IMR-90 (cell line): ENCODE measurements around the gene ACE. TPM values are rescaled to one million over a fixed set of nuclear protein-coding genes. Genes with fewer than 3 reads are reported as not detected.

Source experiments
- ATAC-seq: fragments of 200-7000 bp; cut with Tn5 transposase; 2 replicates; pipeline ENCODE4 v1.9.1; 2020; ENCODE audit warnings: low read depth, mild to moderate bottlenecking, moderate library complexity
- BruUV-seq: library from RNA; stranded (reverse); fragments of 400-500 nt; replicated peaks from 2 replicates; lab custom pipeline; 2021; lab: Mats Ljungman, UMichigan
- CTCF ChIA-PET: fragments of 300-600 bp; formaldehyde crosslinking; extraction: SDS; loops from one replicate; lab custom pipeline; 2021; ENCODE audit warnings: antibody characterized with exemption; lab: Yijun Ruan, JAX
- POLR2A ChIA-PET: fragments of 300-600 bp; sonication (Branson Sonifier 250); formaldehyde crosslinking; loops from one replicate; lab custom pipeline; 2022; ENCODE audit warnings: antibody characterized with exemption; ENCODE audit not compliant: unreplicated experiment; lab: Charles Lee
- DNase-seq: peaks from one replicate; pipeline ENCODE4 v3.0.0; 2013
- H2AFZ ChIP-seq: replicated peaks from 2 replicates; pipeline ENCODE3; 2013; ENCODE audit warnings: low read length, mild to moderate bottlenecking; ENCODE audit not compliant: poor library complexity
- H2AK5ac ChIP-seq: 2 replicates; pipeline ENCODE4 v1.6.1; 2013; ENCODE audit warnings: low read depth, low read length, inconsistent platforms
- H2AK9ac ChIP-seq: replicated peaks from 2 replicates; pipeline ENCODE3; 2013; ENCODE audit warnings: mild to moderate bottlenecking, low read depth, low read length, moderate library complexity; ENCODE audit not compliant: poor library complexity
- H2BK120ac ChIP-seq: 2 replicates; pipeline ENCODE4 v1.6.1; 2013; ENCODE audit warnings: low read depth, low read length, inconsistent platforms
- H2BK15ac ChIP-seq: 3 replicates; pipeline ENCODE4 v1.6.1; 2013; ENCODE audit warnings: low read depth, low read length, inconsistent platforms
- H2BK20ac ChIP-seq: 2 replicates; pipeline ENCODE4 v1.6.1; 2013; ENCODE audit warnings: low read depth, mild to moderate bottlenecking, inconsistent platforms, low read length, moderate library complexity
- H2BK5ac ChIP-seq: 2 replicates; pipeline ENCODE4 v1.6.1; 2013; ENCODE audit warnings: mild to moderate bottlenecking, low read depth, low read length, inconsistent platforms; ENCODE audit not compliant: poor library complexity, severe bottlenecking
- H3K14ac ChIP-seq: replicated peaks from 2 replicates; pipeline ENCODE4 v1.6.1; 2013; ENCODE audit warnings: low read depth, low read length, inconsistent platforms
- H3K18ac ChIP-seq: 2 replicates; pipeline ENCODE4 v1.6.1; 2013; ENCODE audit warnings: low read depth, low read length, control low read depth
- H3K23ac ChIP-seq: 2 replicates; pipeline ENCODE4 v1.6.1; 2013; ENCODE audit warnings: low read depth, low read length, inconsistent platforms
- H3K27ac ChIP-seq: 2 replicates; pipeline ENCODE4 v1.5.1; 2013; ENCODE audit warnings: mild to moderate bottlenecking, control low read depth, low read length; ENCODE audit not compliant: insufficient read depth
- H3K27me3 ChIP-seq: 2 replicates; pipeline ENCODE4 v1.6.1; 2013; ENCODE audit warnings: low read length; ENCODE audit not compliant: control insufficient read depth, insufficient read depth
- H3K36me3 ChIP-seq: 2 replicates; pipeline ENCODE4 v1.6.1; 2013; ENCODE audit warnings: low read length, mixed read lengths; ENCODE audit not compliant: control insufficient read depth, insufficient read depth
- H3K4ac ChIP-seq: 2 replicates; pipeline ENCODE4 v1.6.1; 2013; ENCODE audit warnings: low read depth, low read length, inconsistent platforms
- H3K4me1 ChIP-seq: 2 replicates; pipeline ENCODE4 v1.6.1; 2013; ENCODE audit warnings: low read length, mixed read lengths; ENCODE audit not compliant: control insufficient read depth, insufficient read depth
- H3K4me2 ChIP-seq: 2 replicates; pipeline ENCODE4 v1.6.1; 2013; ENCODE audit warnings: low read depth, mild to moderate bottlenecking, control low read depth, low read length, moderate library complexity
- H3K4me3 ChIP-seq: 2 replicates; pipeline ENCODE4 v1.5.1; 2013; ENCODE audit warnings: low read depth, mild to moderate bottlenecking, control low read depth, low read length, moderate library complexity; ENCODE audit not compliant: insufficient read depth
- H3K56ac ChIP-seq: 2 replicates; pipeline ENCODE4 v1.6.1; 2013; ENCODE audit warnings: low read length, inconsistent platforms; ENCODE audit not compliant: insufficient read depth; ENCODE audit errors: extremely low read depth
- H3K79me1 ChIP-seq, 2 experiments: 2 replicates each; pipeline ENCODE4 v1.6.1; 2013; ENCODE audit warnings: low read length in 2 of 2, inconsistent platforms in 1 of 2, low read depth in 1 of 2
- H3K9ac ChIP-seq: 2 replicates; pipeline ENCODE4 v1.6.1; 2013; ENCODE audit warnings: low read depth, low read length, control low read depth
- H3K9me1 ChIP-seq: 2 replicates; pipeline ENCODE4 v1.6.1; 2013; ENCODE audit warnings: low read length, inconsistent platforms; ENCODE audit not compliant: insufficient read depth
- H3K9me3 ChIP-seq: 2 replicates; pipeline ENCODE4 v1.6.1; 2013; ENCODE audit warnings: low read length; ENCODE audit not compliant: control insufficient read depth, insufficient read depth
- H4K20me1 ChIP-seq: 2 replicates; pipeline ENCODE4 v1.6.1; 2013; ENCODE audit warnings: low read length, inconsistent platforms; ENCODE audit not compliant: insufficient read depth
- H4K5ac ChIP-seq: 2 replicates; pipeline ENCODE4 v1.6.1; 2013; ENCODE audit warnings: mild to moderate bottlenecking, low read depth, low read length, control low read depth
- H4K8ac ChIP-seq, 2 experiments: 2 replicates each; pipeline ENCODE4 v1.6.1; 2013; ENCODE audit warnings: low read depth in 2 of 2, low read length in 2 of 2, control low read depth in 1 of 2, inconsistent platforms in 1 of 2
- H4K91ac ChIP-seq: 2 replicates; pipeline ENCODE4 v1.6.1; 2013; ENCODE audit warnings: low read depth, low read length, inconsistent platforms; ENCODE audit not compliant: insufficient read depth
- NFE2L2 ChIP-seq: fragments of 150-350 bp; IDR thresholded peaks from 2 replicates; pipeline ENCODE4 v1.6.1; 2016; ENCODE audit warnings: low read depth, mild to moderate bottlenecking, low read length
- POLR2A ChIP-seq: IDR thresholded peaks from 2 replicates; pipeline ENCODE4 v1.6.1; 2012; ENCODE audit warnings: mild to moderate bottlenecking, low read depth, low read length
- RCOR1 ChIP-seq: IDR thresholded peaks from 2 replicates; pipeline ENCODE4 v1.6.1; 2012; ENCODE audit warnings: mild to moderate bottlenecking, low read length, improper control_type of control experiment; ENCODE audit not compliant: insufficient replicate concordance
- RFX5 ChIP-seq: IDR thresholded peaks from 2 replicates; pipeline ENCODE4 v1.8.0; 2012; ENCODE audit warnings: low read depth, mild to moderate bottlenecking, low read length, moderate library complexity
- SMC3 ChIP-seq: fragments of 150-350 bp; IDR thresholded peaks from 2 replicates; pipeline ENCODE4 v1.6.1; 2016; ENCODE audit warnings: low read depth, mild to moderate bottlenecking, antibody characterized with exemption, low read length, moderate library complexity
- dilution Hi-C: fragments of 300-500 bp; cut with HindIII; formaldehyde crosslinking; loops from one replicate; pipeline ENCODE4 v1.14.3; 2018; ENCODE audit warnings: low sequenced_read_pairs; ENCODE audit not compliant: unreplicated experiment
- in situ Hi-C: fragments of 300-500 bp; cut with MboI; formaldehyde crosslinking; loops from 3 replicates; pipeline ENCODE4 v1.14.3; 2019; ENCODE audit warnings: low sequenced_read_pairs, inconsistent platforms, mixed read lengths
- intact Hi-C: fragments of 100-400 bp; cut with micrococcal nuclease; formaldehyde crosslinking; loops from 2 replicates; pipeline ENCODE4 v1.10.0; 2022
- polyA plus RNA-seq, 3 experiments: library from polyadenylated mRNA; depleted of rRNA; stranded (reverse); fragments of >200 nt; gene quantifications; 2 replicates each; pipeline ENCODE4 v1.2.3, GENCODE V29; 2012; ENCODE audit warnings: low replicate concordance in 1 of 3
- total RNA-seq: library from RNA; depleted of rRNA; stranded (reverse); fragments of >200 nt; gene quantifications from 2 replicates; pipeline ENCODE4 v1.2.3, GENCODE V29; 2012
- TF ChIP-seq, protein P1 (sequence below): fragments of 150-350 bp; IDR thresholded peaks from 2 replicates; pipeline ENCODE4 v1.6.1; 2016; ENCODE audit warnings: low read depth, mild to moderate bottlenecking, low read length, moderate library complexity, borderline replicate concordance
- TF ChIP-seq, protein P2 (sequence below): conservative IDR thresholded peaks from 2 replicates; pipeline ENCODE4 v1.5.1; 2012; ENCODE audit warnings: mild to moderate bottlenecking, low read depth, low read length, improper control_type of control experiment

Gene ACE
- total and polyA plus RNA-seq, 2 of the 4 experiments (the other 2 are of a cell fraction) = 1.4 to 5.8 TPM

DNA sequence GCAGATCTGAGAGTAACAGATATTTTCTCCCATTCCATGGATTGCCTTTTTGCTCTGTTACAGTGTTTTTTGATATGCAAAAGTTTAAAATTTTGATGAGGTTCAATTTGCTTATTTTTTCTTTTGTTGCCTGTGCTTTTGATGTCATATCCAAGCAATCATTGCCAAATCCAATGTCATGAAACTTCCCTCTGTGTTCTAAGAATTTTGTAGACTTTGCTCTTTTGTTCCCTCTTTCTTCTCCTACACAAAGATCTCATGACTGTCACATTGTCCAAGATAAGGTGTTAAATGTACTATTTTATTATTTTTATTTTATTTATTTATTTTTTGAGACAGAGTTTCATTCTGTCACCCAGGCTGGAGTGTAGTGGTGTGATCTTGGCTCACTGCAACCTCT lies 27.4 kb downstream of the ACE start:
- Histone ChIP-seq H3K9ac (no peak overlapping the region), H3K4me2 (no peak overlapping the region), H3K79me1 (peaks cover 0 to 2% of the 10 kb centered on the region in 2 experiments; a peak in 1 of 4 replicates), H3K56ac (no peak overlapping the region), H3K36me3 (no peaks in the 10 kb centered on the region), H3K27ac (no peak overlapping the region), H2AK5ac (no peak overlapping the region), H3K18ac (no peak overlapping the region), H3K23ac (no peak overlapping the region), H2AFZ (no peak overlapping the region), H4K5ac (no peak overlapping the region), H4K91ac (no peak overlapping the region), H3K4me1 (peaks cover 3% of the 10 kb centered on the region; the same call in 1 of the 2 replicates), H3K9me1 (peaks cover 5% of the 10 kb centered on the region; the same call in 1 of the 2 replicates), H2BK5ac (no peak overlapping the region), H2BK20ac (no peak overlapping the region), H3K4ac (no peak overlapping the region), H2BK15ac (no peak overlapping the region), H3K27me3 (peaks cover 17% of the 10 kb centered on the region; the same call in 1 of the 2 replicates), H4K8ac (no peak overlapping the region), H2AK9ac (no peak overlapping the region), H4K20me1 (no peaks in the 10 kb centered on the region), H3K4me3 (no peak overlapping the region), H3K9me3 (peaks cover 5% of the 10 kb centered on the region; the same call in 1 of the 2 replicates), H2BK120ac (no peak overlapping the region), H3K14ac (no peak overlapping the region)
- dilution Hi-C loops (no loop called here), intact Hi-C loops (no loop called here), in situ Hi-C loops (no loop called here)
- ATAC-seq = no peak
- TF ChIP-seq RFX5 = no peak
- no peak for TF ChIP-seq POLR2A
- TF ChIP-seq, protein P1, sequence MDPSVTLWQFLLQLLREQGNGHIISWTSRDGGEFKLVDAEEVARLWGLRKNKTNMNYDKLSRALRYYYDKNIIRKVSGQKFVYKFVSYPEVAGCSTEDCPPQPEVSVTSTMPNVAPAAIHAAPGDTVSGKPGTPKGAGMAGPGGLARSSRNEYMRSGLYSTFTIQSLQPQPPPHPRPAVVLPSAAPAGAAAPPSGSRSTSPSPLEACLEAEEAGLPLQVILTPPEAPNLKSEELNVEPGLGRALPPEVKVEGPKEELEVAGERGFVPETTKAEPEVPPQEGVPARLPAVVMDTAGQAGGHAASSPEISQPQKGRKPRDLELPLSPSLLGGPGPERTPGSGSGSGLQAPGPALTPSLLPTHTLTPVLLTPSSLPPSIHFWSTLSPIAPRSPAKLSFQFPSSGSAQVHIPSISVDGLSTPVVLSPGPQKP = no peak
- no peak for TF ChIP-seq SMC3
- TF ChIP-seq RCOR1 = no peak
- TF ChIP-seq, protein P2, sequence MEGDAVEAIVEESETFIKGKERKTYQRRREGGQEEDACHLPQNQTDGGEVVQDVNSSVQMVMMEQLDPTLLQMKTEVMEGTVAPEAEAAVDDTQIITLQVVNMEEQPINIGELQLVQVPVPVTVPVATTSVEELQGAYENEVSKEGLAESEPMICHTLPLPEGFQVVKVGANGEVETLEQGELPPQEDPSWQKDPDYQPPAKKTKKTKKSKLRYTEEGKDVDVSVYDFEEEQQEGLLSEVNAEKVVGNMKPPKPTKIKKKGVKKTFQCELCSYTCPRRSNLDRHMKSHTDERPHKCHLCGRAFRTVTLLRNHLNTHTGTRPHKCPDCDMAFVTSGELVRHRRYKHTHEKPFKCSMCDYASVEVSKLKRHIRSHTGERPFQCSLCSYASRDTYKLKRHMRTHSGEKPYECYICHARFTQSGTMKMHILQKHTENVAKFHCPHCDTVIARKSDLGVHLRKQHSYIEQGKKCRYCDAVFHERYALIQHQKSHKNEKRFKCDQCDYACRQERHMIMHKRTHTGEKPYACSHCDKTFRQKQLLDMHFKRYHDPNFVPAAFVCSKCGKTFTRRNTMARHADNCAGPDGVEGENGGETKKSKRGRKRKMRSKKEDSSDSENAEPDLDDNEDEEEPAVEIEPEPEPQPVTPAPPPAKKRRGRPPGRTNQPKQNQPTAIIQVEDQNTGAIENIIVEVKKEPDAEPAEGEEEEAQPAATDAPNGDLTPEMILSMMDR = no peak
- TF ChIP-seq NFE2L2 = no peak
- ChIA-PET POLR2A (no interaction called here), CTCF (no interaction called here)
- no peak for DNase-seq
- no TSS peak for BruUV-seq
